GM13977 (cell line): ENCODE results near the gene ADSS2.

ENCODE experiments used
- DNase-seq: peaks from one replicate; pipeline ENCODE4 v3.0.0; 2012; ENCODE audit warnings: low spot score
- CTCF ChIP-seq: IDR thresholded peaks from 2 replicates; pipeline ENCODE4 v1.5.1; 2012; ENCODE audit warnings: mild to moderate bottlenecking, control low read depth; ENCODE audit not compliant: insufficient read depth; ENCODE audit errors: extremely low read depth, missing control alignments
- in situ Hi-C: fragments of 300-500 bp; cut with MboI; formaldehyde crosslinking; loops from one replicate; pipeline ENCODE4 v1.12.0; 2022; ENCODE audit warnings: low sequenced_read_pairs, low pct_unique_long_range_greater_than_20kb, mixed read lengths, inconsistent platforms; ENCODE audit not compliant: unreplicated experiment

Gene ADSS2

GRCh38 chr1:244419024-244419423, 32.7 kb downstream of the ADSS2 start:
- TF ChIP-seq CTCF: no peak
- DNase-seq: no peak
- in situ Hi-C loops: no loop called here

- TF ChIP-seq CTCF: no peak
- in situ Hi-C loops: no loop called here
- DNase-seq: no peak
Measured at GRCh38 chr1:244414543-244414942, 37.2 kb downstream of the ADSS2 start.

GRCh38 chr1:244413736-244414135, 38.0 kb downstream of the ADSS2 start:
- TF ChIP-seq CTCF: no peak
- in situ Hi-C loops: no loop called here
- no peak for DNase-seq

- no peak for DNase-seq
- in situ Hi-C loops: no loop called here
- TF ChIP-seq CTCF: no peak
Measured at GRCh38 chr1:244412176-244412575, 39.5 kb downstream of the ADSS2 start.

GRCh38 chr1:244409701-244410100, 42.0 kb downstream of the ADSS2 start:
- TF ChIP-seq CTCF: no peak
- peak; percentile 24 for DNase-seq
- in situ Hi-C loops: no loop called here

GRCh38 chr1:244406337-244406736, 45.4 kb downstream of the ADSS2 start:
- peak; percentile 48 for DNase-seq
- TF ChIP-seq CTCF: no peak
- in situ Hi-C loops: no loop called here

- in situ Hi-C loops: no loop called here
- TF ChIP-seq CTCF: no peak
- DNase-seq: no peak
Measured at GRCh38 chr1:244405856-244406255, 45.9 kb downstream of the ADSS2 start.
